Endothelial cell of hepatic sinusoid (primary cell): ENCODE measurements around the gene GOLGA1.
"Not testable (repeated sequence)": the region's sequence is repeated elsewhere in the genome, so short reads cannot be mapped to it uniquely, and the experiment has no call there.

Source experiments
- in situ Hi-C: cut with HindIII; loops from 2 replicates; pipeline ENCODE4 v1.10.0; 2017; ENCODE audit warnings: low sequenced_read_pairs

GOLGA1 gene

DNA sequence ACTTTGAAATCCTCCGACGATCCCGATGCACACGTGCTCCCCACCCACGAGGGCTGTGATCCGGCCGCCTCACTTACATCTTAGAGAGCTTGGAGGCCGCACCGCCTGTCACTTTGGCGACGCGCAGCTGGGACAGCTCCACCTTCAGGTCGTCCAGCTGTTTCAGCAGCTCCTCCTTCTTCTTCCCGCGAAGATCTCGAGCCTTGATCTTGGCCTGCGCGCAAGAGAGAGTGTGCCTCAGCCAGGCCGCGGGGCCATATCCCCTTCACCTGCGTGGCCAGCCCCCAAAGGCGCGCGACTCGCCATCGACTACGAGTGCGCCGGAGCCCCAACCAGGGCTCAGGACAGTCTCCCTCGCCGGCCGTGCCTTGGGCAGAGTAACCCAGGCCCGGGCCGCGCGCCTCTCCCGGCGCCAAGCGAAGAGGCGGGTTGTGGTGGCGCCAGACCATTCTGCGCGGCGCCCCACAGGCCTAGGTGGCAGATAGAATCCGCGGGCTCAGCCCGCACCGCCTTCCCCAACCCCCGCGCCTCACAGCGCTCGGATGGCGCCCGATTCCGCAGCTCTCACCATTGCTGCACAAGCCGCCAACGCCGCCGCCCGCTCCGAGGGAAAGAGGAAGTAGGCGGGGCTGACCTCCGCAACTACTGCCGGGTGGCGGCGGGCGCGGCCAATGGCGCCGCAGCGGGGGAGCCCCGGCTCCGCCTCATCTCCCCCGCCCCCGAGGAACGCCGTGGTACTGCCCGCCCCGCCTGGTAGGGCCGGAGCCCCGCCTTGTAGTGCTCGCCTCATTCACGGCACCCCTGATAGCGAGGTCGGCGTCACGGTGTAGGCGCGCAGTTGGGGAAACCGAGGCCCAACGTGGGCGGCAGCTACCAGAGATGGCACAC lies 79.3 kb downstream of the GOLGA1 start, which contains the start of the genes ARPC5L and RPL35:
TSS of gene ARPC5L (plus strand) at position 789 of the 888 bp plus-strand sequence. CDS start 7,161 bp downstream, outside the sequence.
TSS of gene RPL35 (minus strand) at position 616 of the 888 bp plus-strand sequence. CDS start at position 571, 45 bp downstream.
- in situ Hi-C loops = no loop called here

DNA sequence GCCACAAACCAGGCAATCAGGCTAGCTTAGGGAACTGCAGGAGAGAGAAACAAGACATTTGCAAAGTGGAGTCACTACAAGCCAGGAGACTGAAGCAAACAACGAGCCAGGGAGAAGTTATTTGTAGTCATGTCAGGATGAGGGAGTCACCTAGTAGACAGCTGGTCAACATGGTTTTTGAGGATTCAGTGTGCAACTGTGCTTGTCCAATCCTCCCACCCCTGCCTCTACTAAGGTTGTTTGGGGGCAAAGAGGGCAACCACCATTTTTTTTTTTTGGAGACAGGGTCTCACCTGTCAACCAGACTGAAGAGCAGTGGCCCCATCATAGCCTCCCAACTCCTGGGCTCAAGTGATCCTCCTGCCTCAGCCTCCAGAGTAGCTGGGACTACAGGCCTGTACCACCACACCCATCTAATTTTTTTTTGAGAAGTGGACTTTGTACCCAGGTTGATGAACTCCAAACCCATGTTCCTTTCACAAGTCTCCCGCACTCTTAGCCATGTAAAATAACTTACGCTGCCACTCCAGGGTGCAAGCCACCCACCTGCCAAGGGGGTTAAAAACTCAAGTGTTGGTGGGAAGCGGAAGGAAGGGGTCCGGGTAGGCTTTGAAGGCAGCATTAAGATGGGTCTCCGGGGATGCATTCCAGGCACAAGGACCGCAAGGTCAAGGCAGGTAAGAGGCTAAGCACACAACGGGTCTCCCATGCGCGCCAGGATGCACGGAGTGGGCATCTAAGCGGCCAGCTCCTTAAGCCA lies 80.1 kb downstream of the GOLGA1 start:
- in situ Hi-C loops = no loop called here

DNA sequence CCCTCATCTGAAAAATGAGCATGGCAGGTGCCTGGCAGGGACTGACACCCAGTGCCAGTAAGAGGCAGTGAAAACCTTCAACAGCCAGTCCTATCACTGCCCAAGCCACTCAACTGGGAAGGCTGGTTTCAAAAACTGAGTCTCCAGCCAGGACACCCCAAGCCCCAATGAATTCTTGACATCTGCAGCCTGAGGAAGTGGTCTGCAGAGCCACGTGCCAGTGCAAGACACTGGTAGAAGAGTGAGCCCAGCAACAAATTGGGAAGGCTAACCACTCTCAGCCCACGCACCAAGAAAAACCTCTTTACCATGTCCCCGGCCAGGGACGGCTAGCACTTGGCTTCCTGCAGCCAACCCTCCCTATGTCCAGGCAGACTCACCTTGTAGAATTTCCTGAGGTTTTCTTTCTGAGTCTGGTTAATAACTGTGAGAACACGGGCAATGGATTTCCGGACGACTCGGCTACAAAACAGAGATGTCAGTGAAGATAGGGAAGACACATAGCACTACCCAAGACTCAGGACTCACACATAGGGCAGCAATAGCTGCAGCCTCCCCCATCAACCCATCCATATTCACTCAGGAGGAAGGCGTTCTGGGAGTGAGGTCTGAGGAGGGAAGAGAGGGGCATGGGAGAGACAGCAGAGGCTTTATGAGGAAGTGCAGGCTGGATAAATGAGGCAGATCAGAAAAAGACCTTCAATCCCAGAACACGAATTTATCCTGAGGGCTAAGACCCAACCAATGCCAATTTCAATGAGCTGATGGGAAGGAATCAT lies 80.9 kb downstream of the GOLGA1 start:
- in situ Hi-C loops = no loop called here

DNA sequence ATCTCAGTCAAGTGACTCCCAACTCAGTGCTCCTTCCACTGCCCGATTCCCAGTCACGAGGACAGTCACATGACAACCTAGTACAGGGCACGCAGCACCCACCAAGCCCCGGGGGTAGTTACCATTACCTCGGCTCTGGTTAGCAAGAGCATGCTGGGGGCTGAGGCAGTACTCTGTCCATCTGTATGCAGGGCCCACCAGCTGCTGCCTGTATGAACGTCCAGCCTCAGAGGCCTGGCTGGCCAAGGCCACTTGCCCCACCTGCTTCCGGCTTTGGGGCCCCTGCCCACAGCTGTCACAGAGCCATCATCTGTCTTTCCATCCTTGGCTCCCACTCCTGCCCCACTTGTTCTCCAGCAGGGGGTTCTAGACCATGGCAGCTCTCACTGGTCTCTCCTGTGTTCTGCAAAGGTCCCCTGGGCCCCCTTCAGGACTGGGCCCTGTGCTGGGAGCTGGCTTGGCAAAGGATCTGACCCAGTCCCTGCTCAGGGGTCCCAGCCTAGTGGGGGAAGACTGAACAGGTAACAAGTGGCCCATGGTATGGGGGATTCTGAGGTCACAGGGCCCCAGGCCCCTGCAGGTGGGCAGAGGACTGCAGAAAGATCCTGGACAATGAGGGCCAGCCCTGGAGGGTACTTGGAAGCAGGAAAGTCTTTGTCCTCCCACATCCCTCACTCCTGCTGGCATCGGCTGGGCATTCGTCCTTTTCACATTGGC lies 82.4 kb downstream of the GOLGA1 start:
- in situ Hi-C loops = no loop called here

DNA sequence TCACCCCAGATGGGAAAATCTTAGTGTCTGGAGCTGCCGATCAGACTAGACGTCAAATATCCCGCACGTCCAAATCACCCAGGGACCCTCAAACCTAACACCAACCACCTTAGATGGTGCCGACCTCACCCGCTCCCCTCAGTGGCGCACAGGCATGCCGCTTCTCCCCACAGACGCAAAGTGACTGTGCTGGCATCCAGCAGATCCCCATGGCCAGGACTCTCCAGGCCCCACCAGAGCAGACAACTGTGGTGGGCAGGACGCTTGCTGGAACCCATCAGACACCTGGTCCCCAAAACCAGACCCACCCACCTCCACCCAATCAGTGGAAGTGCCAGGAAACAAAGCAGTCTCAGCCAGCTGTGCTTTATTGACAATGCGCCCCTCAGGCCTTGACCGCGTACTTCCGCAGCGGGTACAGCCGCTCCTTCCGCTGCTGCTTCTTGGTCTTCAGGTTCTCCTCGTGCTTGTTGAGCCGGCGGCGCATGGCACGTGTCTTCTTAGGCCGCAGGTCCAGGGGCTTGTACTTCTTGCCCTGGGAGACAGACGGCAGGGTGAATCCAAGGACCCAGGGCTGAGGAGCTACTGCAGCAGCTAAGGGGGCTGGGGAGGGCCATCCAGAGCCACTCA lies 83.2 kb downstream of the GOLGA1 start:
- in situ Hi-C loops = no loop called here

DNA sequence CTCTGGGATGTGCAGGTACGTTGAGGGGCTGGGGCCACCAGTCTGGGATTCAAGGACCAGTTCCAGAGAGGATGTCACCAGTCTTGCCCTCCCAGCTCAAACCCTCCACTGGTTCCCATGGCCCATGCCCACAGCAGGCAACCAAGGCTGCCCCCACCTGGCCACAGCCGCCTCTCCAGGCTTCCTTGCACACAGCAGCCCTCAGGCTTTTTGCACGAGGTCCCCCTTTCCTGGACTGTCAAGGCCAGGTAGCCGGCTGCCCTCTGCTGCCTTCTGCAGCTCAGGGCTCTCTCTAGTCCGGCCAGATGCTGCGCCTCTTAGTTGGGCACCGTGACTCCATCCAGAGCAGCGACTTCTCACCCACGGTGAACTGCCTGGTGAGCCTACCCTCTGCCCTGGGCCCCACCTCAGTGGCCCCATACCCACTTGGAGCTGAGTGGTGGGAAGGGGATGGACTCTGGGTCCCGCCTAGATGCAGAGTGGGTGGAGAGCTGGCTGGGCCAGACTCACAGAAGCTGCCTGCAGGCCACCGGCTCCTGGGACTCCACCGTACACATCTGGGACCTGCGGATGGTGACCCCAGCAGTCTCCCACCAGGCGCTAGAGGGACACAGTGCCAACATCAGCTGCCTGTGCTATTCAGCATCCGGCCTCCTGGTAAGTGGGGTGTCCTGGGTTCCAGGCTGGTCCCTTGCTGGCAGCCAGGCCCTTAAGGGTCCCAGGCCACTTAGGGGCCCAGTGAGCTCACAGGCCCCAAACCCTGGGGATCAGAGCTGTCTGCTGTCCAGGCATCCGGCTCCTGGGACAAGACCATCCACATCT lies 84.7 kb downstream of the GOLGA1 start:
- in situ Hi-C loops = no loop called here

DNA sequence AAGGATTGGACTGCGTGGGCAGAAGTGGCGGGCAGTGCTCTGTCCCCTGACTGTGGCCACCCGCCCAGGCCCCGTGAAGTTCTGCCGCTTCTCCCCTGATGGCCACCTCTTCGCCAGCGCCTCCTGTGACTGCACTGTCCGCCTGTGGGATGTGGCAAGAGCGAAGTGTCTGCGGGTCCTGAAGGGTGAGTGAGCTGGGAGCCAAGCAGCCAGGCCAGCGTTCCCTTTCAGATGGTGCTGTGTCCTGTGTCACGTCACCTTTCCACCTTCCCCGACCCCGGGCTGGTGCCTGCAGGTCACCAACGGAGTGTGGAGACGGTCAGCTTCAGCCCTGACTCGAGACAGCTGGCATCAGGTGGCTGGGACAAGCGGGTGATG lies 85.3 kb downstream of the GOLGA1 start:
- in situ Hi-C loops = no loop called here

DNA sequence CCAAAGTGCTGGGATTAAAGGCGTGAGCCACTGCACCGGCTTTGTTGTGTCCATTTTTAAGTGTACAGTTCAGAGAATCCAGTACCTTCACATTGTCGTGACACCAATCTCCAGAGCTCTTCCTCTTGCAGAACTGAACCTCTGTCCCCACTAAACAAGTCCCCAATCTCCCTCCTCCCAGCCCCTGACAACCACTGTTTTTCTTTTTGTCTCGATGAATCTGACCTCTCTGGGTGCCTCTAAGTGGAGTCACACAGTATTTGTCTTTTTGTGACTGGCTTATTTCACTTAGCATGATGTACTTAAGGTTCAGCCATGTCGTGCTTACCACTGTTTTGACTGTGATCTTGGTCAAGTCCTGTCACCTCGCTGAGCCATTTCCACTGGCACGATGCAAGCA lies 86.1 kb downstream of the GOLGA1 start:
- in situ Hi-C loops = no loop called here

DNA sequence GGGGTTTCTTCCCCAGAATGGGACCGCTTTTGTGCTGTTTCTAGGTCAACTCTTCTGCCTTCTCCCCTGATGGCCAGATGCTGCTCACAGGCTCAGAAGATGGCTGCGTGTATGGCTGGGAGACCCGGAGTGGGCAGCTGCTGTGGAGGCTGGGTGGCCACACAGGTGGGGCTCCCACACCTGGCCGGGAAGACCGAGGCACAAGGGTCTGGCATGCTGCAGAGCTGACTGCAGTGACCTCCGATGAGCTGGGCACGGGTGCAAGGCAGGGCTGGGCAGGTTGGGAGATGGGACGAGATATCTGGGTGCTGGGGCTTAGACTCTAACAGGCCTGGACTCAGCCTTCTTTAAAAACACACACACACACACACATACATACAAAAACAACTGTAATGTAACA lies 86.7 kb downstream of the GOLGA1 start:
- in situ Hi-C loops = no loop called here

DNA sequence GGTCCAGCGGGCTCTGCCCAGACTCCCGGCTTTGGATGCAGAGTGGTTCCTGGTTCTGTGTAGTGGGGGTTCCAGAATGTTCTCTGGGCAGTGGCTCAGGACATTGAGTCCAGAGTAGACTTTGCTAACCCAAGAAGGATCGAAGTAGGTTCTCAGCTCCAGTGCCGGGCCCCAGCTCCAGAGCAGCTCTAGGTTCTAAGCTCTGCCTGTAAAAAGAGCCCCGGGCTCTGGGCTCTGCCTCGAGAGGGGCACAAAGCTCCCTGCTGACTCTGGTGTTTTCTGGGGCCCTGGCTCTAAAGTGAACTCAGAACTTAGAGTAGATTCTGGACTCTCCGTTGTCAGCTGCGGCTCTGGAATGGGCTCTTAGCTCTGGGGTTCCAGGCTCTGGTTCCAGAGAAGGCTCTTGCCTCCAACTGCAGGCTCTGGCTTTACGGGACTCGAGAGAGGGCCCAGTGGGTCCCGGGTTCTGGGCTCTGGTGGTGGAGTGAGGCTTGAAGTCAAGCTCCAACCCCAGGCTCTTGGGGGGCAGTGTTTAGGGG lies 87.2 kb downstream of the GOLGA1 start:
- in situ Hi-C loops = no loop called here

DNA sequence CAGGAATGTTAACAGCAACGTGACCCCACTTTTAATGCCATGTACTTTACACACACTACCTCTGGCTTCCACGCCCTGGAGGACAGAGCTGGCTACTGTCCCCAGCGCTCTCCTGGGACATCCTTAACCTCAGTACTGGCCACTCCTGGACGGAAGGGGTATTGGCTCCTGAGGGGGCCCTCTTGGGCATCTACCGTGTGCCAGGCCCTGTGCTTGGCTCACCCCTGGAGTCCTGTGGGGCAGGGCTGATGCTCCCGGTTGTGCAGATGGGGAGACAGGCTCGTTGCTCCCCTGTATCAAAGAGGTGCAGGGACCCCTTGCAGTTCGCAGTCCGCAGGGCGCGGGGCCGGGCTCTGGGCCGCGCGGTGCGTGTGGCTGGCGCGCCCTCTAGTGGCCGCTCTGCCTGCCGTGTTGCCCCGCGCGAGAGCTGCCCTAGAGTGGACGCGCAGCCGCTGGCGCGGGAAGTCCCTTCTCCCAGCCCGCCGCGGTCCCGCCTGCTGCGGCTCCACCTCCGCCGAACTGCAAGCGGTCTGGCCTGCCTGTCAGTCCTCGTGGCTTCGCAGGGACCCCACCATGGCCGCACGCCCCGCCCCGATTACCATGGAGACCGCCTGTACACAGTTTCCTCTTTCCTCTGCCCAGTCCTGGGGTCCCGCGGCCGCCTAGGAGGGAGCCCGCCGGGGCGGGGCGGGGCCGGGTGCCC lies 87.9 kb downstream of the GOLGA1 start, which contains the start of gene WDR38:
TSS of gene WDR38 (plus strand) at position 632 of the 703 bp plus-strand sequence. CDS start 72 bp downstream, outside the sequence.
- in situ Hi-C loops = no loop called here

DNA sequence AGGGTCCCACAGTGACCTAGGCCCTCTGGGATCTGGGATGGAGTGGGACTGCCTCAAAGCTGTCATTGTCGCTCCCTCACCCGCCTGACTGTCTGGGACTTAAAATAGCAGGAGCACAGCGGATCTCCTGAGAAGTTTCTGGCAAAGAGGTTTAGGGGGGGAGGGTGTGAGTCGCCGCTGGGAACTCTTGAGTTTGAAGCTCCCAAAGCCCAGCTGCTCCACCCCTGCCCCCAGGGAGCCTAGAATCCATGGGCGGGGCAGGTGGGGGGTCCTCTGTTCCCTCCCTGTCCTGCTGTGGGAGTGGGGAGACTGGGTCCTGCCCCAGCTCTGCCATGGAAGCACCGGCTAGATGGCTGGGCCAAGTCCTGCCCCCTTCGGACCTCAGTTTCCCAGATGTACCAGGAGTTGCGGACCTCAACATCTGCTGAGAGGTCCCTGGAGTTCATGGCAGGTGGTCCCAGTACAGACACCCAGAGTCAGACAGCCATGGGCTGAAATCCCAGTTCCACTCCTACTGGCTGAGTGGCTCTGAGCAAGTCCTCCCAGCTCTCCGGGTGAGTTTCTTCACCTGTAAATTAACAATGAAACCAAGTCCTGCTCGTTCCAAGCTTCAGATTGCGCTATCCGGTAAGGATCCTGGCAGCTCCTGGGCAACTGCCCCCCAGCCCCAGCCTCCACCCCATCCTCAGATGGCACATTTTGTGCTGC lies 88.6 kb downstream of the GOLGA1 start:
- in situ Hi-C loops = no loop called here

DNA sequence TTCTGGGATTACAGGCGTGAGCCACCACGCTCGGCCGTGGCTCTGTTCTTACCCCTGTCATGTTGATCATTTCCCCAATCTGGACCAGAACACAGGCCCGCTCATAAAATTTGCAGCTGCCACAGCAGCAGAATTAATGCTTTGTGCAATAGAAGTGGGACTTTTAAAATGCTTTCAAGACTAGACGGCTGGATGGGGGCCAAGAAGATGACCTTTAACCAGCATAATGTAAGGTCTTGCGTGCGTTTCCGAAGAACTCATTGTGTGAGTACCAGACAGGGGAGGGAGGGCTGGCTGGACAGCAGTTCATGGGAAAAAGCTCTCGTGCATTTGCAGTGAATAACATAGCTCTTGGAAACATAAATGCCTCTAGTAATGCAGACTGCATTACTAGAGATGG lies 91.1 kb downstream of the GOLGA1 start:
- in situ Hi-C loops = no loop called here

DNA sequence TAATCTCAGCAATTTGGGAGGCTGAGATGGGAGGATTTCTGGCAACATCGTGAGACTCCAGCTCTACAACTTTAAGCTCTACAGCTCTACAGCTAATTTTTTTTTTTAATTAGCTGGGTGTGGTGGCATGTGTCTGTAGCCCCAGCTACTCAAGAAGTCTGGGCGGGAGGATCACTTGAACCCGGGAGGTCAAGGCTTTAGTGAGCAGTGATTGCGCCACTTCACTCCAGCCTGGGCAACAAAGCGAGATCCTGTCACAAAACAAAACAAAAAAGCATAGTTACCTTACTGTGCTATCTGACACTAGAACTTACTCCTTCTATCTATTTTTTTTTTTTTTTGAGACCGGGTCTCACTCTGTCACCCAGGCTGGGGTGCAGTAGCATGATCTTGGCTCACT lies 93.9 kb downstream of the GOLGA1 start:
- in situ Hi-C loops = no loop called here

DNA sequence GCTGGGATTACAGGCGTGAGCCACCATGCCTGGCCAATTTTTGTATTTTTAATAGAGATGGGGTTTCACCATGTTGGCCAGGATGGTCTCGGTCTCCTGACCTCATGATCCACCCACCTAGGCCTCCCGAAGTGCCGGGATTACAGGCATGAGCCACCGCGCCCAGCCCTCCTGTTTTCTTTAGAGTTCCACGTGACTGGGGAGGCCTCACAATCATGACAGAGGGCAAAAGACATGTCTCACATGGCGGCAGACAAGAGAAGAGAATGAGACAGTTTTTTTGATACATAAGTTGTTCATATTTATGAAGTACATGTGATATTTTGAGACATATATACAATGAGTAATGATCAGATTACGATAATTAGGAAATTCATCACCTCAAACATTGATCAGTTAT lies 94.4 kb downstream of the GOLGA1 start:
- in situ Hi-C loops = not testable (repeated sequence)

DNA sequence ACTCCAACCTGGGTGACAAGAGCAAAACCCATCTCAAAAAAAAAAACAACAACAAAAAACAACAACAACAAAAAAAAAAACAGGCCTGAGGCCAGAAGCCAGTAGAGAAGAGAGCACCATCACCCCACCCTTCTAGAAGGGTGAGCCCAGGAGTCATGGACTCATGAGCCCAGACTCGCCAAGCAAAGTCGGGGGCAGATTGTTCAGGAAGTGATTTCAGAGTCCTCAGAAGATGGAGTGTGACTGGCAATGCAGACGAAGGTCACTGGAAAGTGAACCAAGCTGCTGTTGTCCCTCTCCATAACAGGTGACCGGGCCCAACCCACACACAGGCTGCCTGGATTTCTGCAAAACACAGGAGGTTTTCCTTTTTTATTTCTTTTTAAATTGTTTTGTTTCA lies 96.6 kb downstream of the GOLGA1 start:
- in situ Hi-C loops = no loop called here

DNA sequence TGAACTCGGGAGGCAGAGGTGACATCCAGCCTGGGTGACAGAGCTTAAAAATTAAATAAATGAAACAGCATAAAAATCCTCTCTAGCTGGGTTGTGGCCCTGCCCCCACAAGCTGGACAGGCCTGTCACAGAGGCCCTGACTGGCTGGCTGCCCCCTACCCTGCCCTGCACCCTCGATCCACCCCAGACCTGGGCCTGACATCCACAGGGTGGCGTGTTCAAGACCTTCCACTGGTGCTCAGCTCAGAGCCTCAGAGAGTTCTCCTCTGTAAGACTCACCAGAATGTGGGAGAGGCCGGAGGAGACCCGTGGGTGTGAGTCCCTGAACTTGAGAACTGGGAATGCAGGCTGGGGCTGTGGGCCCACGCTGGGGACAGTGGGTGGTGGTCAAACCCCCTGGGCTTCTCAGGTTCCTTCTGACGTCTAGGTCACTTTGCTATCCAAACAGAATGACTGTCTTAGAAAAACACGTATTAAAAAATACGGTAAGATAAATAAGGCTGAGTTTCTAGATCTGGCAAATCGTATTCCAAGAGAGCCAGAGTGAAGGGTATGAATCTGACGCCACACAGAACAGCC lies 97.3 kb downstream of the GOLGA1 start:
- in situ Hi-C loops = no loop called here
